Measurements from ENCODE around the gene SYNGAP1.

DNA sequence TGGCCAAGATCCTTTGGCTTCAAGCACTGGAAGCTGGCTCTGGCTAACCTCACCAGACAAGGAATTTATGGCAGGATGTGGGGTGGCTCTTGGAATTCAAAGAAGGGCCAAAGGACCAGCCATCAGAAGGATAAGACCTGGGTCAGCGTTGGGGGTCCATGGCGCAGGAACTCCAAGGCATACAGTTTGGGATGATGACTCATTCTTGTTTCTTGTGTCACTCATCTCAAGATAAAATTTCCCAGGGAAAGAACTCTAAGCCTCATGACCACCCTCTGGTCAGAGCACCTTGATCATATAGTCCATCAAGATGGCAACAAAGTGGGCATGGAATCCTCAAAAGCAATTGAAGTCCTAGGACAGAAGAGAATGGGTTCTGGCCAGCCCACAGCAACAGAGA, 39.4 kb downstream of the SYNGAP1 start:
- TF ChIP-seq POLR2A (IDR thresholded peaks at IDR 0.05) (no peak), POLR2AphosphoS5 (IDR thresholded peaks at IDR 0.05) (no peak)
- TF ChIP-seq, protein P1, sequence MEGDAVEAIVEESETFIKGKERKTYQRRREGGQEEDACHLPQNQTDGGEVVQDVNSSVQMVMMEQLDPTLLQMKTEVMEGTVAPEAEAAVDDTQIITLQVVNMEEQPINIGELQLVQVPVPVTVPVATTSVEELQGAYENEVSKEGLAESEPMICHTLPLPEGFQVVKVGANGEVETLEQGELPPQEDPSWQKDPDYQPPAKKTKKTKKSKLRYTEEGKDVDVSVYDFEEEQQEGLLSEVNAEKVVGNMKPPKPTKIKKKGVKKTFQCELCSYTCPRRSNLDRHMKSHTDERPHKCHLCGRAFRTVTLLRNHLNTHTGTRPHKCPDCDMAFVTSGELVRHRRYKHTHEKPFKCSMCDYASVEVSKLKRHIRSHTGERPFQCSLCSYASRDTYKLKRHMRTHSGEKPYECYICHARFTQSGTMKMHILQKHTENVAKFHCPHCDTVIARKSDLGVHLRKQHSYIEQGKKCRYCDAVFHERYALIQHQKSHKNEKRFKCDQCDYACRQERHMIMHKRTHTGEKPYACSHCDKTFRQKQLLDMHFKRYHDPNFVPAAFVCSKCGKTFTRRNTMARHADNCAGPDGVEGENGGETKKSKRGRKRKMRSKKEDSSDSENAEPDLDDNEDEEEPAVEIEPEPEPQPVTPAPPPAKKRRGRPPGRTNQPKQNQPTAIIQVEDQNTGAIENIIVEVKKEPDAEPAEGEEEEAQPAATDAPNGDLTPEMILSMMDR (IDR thresholded peaks at IDR 0.05) = no peak

All from prostate gland (tissue), 2 donors.